Measurements from ENCODE around the gene ZNF174.
A peak's percentile ranks its signal among the peaks of the same experiment; 100 is the strongest.

Gene ZNF174

DNA sequence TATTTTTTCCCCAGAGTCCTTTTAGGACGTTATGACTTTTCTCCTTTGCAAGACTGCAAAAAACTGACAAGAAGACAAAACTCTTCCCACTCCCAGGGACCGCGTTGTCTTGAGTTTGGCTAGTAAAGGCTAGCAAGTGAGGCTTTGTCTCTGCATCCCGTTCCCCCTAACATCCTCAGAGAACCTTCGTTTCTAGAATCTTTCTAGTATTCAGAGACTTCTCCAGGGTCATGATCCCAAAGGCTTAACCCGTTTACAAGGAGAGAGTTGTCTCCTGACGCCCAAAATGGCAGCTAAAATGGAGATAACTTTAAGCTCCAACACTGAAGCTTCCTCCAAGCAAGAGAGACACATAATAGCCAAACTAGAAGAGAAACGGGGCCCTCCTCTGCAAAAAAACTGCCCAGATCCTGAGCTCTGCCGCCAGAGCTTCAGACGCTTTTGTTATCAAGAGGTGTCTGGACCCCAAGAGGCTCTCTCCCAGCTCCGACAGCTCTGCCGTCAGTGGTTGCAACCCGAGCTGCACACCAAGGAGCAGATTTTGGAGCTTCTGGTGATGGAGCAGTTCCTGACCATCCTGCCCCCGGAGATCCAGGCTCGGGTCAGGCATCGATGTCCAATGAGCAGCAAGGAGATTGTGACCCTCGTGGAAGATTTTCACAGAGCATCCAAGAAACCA, 843 bp downstream of the ZNF174 start:
- Mint-ChIP-seq H3K4me1 (peaks cover 43% of the 10 kb centered on the region), H3K27ac (peak overlapping the region; percentile 90), H3K9me3 (peaks cover 16% of the 10 kb centered on the region), H3K27me3 (no peaks in the 10 kb centered on the region), H3K4me3 (peak overlapping the region; percentile 97), H3K36me3 (peaks cover 60% of the 10 kb centered on the region)
- no peak for ATAC-seq

DNA sequence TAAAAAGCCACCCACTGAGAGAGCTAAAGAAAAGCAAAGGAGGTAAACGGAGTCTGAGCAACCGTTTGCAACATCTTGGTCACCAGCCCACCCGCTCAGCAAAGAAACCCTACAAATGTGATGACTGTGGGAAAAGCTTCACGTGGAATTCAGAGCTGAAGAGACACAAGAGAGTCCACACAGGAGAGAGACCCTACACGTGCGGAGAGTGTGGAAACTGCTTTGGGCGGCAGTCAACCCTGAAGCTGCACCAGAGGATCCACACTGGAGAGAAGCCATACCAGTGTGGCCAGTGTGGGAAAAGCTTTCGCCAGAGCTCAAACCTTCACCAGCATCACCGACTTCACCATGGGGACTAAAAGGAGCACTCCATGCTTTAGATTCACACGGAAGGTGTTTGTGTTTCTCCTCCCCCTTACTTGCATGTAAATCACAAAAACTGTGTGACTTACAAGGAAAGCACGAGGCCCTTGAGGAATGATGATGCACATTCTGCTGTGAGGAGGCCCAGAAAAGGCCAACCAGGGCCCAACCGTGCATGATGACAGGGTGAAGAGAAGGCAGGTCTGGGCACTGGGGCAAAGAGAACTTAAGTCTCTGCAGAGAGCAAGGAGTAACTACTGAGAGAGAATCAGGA, 7.7 kb downstream of the ZNF174 start:
- Mint-ChIP-seq H3K27ac (no peak overlapping the region), H3K4me1 (peaks cover 6% of the 10 kb centered on the region), H3K9me3 (peaks cover 30% of the 10 kb centered on the region), H3K4me3 (no peak overlapping the region), H3K36me3 (peaks cover 84% of the 10 kb centered on the region), H3K27me3 (no peaks in the 10 kb centered on the region)
- no peak for ATAC-seq

DNA sequence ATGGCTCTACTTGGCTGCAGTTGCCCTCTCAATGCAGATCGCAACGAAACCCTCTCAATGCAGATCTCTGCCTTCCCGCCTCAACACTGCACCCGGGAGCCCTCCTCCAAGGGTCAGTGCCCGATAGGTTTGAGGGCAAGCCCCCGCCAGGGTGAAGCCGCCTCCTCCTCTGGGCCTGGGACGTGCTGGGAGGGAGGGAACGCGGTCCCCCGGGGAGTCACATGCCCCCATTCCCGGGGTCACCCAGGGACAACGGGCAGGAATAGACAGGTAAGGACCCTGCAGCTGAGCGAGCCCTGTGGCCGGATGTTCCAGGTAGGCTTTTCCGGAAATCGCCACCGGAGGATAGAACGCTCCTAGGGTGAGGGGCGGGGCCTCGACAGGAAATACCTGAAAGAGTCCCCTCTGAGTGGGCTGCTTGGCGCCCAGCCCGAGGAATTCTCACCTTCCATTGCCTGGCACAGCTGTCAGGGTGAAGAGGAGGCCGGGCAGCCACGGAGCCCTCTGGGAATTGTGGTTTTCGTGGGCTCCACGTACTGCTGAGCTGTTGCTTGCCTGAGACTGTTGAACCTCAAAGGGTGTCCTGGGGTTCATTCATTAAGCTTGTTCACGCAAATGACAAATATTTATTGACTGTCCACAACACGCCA, 12.8 kb downstream of the ZNF174 start:
- Mint-ChIP-seq H3K27ac (no peak overlapping the region), H3K36me3 (peaks cover 46% of the 10 kb centered on the region), H3K9me3 (peaks cover 34% of the 10 kb centered on the region), H3K27me3 (no peaks in the 10 kb centered on the region), H3K4me3 (no peak overlapping the region), H3K4me1 (no peaks in the 10 kb centered on the region)
- no peak for ATAC-seq

DNA sequence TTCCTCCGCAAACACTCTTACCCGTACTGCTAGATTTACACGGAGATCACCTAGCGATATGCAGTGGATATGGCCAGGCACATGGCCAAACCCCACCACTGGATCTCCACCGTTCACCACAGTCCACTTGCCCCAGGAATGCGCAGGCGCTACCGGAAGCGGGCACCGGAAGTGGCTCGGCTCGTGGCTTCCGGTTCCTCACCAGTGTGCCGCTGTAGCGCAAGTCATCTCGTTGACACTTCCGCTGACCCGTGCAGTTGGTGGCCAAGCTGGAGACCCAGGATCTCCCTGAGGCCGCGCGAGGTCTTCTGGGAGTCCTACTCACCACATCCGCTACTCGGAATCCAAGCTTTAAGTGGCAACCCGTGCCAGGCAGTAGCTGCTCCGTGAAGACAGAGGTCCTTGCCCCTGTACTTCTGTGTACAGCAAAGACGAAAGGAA, 30.8 kb downstream of the ZNF174 start:
- Mint-ChIP-seq H3K9me3 (peaks cover 11% of the 10 kb centered on the region), H3K4me3 (peak overlapping the region; percentile 72), H3K4me1 (peaks cover 8% of the 10 kb centered on the region), H3K27me3 (no peaks in the 10 kb centered on the region), H3K36me3 (peaks cover 25% of the 10 kb centered on the region), H3K27ac (no peak overlapping the region)
- peak; percentile 77 for ATAC-seq

DNA sequence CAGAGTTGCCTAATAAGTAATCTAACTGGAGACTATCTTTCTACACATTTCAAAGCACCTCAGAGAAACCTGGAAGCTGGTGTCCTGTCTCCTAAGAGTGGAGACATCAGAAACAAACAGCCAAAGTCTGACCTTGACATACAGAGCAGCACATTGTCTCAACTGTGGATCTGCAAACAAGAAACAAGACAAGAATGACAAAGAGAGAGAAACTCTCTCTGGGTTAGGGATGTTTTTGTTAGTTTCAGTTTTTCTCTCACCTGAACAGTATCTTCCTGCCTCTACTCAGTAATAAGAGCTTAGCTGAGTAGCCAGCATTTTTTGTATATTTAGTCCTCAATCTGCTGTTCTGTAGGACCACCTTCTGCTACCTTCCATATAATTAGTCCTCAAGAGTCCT, 33.4 kb downstream of the ZNF174 start:
- H3K4me3 Mint-ChIP-seq, result no peak overlapping the region
- no peak overlapping the region for H3K27ac Mint-ChIP-seq
- H3K27me3 Mint-ChIP-seq, result no peaks in the 10 kb centered on the region
- peaks cover 47% of the 10 kb centered on the region for H3K36me3 Mint-ChIP-seq
- ATAC-seq, result no peak
- peaks cover 8% of the 10 kb centered on the region for H3K4me1 Mint-ChIP-seq
- peaks cover 11% of the 10 kb centered on the region for H3K9me3 Mint-ChIP-seq

DNA sequence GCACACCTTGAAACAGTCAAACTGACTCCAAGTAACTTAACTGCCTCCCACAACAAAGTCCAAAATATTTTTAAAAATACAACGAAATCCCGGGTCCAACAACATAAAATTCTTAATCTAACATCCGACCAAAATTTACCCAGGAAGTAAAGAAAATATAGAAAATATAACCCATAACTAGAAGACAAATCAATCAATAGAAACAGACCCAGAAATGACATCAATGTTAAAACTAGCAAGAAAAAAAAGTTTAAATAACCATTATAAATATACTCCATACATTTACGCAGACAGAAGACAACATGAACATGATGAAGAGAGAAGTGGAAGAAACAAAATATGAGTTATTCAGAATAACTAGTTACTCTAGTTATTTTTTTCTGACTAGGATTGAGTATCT, 38.6 kb downstream of the ZNF174 start:
- H3K9me3 Mint-ChIP-seq, result peaks cover 8% of the 10 kb centered on the region

DNA sequence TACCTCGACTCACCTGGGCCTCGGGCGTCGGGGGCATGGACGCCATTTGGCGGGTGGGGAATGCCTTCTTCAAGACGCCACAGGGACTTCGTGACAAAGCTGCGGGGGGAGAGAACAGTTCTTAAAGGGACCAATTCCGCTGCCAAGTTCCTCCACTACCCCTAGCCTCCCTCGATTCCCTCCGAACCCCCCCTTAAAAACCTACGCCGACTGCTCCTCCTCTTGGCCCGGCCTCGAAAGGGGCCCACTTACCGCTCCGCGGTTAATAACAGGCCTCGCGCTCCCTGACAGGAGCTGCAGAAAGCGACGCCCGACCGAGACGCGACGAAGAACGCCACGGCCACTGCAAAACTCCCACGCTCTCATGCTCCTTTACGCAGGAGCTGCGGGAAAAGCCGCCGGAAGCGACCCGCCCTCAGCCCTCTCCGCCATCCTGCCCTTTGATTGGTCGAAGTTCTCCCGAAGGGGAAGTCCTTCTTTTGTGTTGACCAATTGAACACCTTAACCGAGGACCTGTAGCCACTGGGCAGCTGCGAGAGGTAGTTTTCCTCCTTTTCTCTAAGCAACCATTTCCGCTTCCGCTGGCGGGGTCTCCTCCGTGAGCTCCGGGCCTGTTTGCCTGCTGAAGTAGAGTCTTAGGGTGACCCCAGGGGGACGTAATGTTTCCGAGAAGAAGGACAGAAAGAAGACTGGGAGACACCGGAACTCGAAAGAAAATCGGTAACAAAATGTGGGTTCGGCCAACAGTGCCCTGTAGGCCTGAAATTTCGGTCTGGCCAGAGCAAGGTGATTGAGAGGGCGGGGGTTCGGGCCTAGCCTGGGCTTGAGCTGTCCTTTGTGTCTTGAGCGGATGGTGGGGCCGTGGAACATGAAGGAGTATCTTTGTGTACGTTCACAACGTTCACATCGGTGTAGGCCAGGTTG, 42.4 kb downstream of the ZNF174 start, which contains the start of the genes NAA60 and ZNF597:
Gene NAA60, plus strand, starts transcription at position 573 of the 924 bp plus-strand sequence. CDS start 32,548 bp downstream, outside the sequence.
Gene ZNF597, minus strand, starts transcription at position 397 of the 924 bp plus-strand sequence. Its CDS starts 351 bp downstream, at position 46.
- peaks cover 8% of the 10 kb centered on the region for H3K9me3 Mint-ChIP-seq
- peak within 1 kb of the TSS; percentile 94 for H3K27ac Mint-ChIP-seq
- peak; percentile 97 for ATAC-seq
- peak within 1 kb of the TSS; percentile 97 for H3K4me3 Mint-ChIP-seq
- H3K36me3 Mint-ChIP-seq, result peaks cover 39% of the 10 kb centered on the region
- H3K27me3 Mint-ChIP-seq, result no peaks in the 10 kb centered on the region
- H3K4me1 Mint-ChIP-seq, result no peaks in the 10 kb centered on the region

More for the DNA sequence above, 38.6 kb downstream of the ZNF174 start:
- Mint-ChIP-seq H3K36me3 (peaks cover 48% of the 10 kb centered on the region), H3K4me1 (no peaks in the 10 kb centered on the region), H3K27me3 (no peaks in the 10 kb centered on the region), H3K4me3 (no peak overlapping the region), H3K27ac (no peak overlapping the region)
- no peak for ATAC-seq

DNA sequence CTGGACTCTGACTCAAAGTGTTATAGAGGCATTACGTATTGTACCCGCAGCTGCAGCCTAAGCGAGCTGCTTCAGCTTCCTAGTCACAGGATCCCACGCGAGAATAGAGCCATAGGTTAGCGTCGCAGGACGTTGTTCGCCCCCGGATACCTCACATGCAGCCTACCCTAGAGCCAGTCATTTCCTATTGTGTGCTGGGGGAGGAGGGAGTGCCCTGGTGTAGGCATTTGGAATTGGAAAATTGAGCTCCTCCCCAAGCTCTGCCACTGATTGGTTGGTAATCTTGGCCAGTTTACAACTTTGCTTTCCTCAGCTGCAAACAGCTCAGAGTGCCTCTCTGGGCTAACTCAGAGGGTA, 43.0 kb downstream of the ZNF174 start:
- Mint-ChIP-seq H3K4me3 (peak overlapping the region; percentile 97), H3K27me3 (no peaks in the 10 kb centered on the region), H3K9me3 (peaks cover 8% of the 10 kb centered on the region), H3K36me3 (peaks cover 38% of the 10 kb centered on the region), H3K4me1 (no peaks in the 10 kb centered on the region), H3K27ac (peak overlapping the region; percentile 94)
- peak; percentile 57 for ATAC-seq

DNA sequence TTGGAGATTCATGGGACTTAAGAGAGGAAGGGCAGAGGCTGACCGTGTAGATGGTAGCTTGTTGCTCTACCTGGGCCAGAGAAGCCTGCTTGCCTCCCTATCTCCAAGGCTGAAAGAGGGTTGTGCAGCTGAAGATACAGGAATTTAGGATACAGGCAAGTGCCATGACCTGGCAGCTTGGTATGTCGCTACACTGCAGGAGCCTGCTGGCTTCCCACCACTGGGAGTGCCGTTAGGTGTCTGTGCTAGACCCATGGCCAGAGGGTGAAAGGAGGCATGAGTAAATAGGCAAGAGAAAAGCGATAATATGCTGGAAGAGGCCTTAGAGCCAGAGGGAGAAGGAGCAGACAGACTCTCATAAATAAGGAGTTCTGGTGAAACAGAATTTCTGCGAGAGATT, 53.1 kb downstream of the ZNF174 start:
- Mint-ChIP-seq H3K27me3 (no peaks in the 10 kb centered on the region), H3K36me3 (peaks cover 7% of the 10 kb centered on the region), H3K4me1 (peaks cover 12% of the 10 kb centered on the region), H3K9me3 (no peaks in the 10 kb centered on the region), H3K27ac (no peak overlapping the region), H3K4me3 (no peak overlapping the region)
- ATAC-seq, result no peak

DNA sequence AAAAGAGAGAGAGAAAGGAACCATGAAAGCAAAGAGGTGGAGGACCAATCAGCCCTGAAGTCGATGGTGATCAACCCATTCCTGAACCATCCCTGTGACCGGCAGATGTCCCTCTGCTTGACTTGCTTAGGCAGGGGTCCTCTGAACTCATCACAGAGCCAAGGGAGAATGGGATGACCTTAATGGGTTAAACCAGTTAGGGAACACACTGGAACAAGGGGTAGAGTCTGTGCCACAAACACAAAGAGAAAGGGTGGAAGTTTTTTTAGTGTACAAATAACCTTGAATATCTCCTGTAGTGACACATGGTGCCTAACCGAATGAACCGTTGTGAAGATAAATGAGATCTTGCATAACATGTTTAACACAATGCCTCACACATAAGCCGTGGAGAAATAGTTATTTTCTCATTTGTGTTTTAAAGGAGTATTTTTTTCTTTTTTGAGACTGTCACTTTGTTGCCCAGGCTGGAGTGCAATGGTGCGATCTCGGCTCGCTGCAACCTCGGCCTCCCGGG, 53.7 kb downstream of the ZNF174 start:
- no peak overlapping the region for H3K27ac Mint-ChIP-seq
- H3K4me3 Mint-ChIP-seq, result no peak overlapping the region
- peaks cover 4% of the 10 kb centered on the region for H3K36me3 Mint-ChIP-seq
- ATAC-seq, result no peak
- no peaks in the 10 kb centered on the region for H3K9me3 Mint-ChIP-seq
- H3K4me1 Mint-ChIP-seq, result peaks cover 18% of the 10 kb centered on the region
- H3K27me3 Mint-ChIP-seq, result no peaks in the 10 kb centered on the region

DNA sequence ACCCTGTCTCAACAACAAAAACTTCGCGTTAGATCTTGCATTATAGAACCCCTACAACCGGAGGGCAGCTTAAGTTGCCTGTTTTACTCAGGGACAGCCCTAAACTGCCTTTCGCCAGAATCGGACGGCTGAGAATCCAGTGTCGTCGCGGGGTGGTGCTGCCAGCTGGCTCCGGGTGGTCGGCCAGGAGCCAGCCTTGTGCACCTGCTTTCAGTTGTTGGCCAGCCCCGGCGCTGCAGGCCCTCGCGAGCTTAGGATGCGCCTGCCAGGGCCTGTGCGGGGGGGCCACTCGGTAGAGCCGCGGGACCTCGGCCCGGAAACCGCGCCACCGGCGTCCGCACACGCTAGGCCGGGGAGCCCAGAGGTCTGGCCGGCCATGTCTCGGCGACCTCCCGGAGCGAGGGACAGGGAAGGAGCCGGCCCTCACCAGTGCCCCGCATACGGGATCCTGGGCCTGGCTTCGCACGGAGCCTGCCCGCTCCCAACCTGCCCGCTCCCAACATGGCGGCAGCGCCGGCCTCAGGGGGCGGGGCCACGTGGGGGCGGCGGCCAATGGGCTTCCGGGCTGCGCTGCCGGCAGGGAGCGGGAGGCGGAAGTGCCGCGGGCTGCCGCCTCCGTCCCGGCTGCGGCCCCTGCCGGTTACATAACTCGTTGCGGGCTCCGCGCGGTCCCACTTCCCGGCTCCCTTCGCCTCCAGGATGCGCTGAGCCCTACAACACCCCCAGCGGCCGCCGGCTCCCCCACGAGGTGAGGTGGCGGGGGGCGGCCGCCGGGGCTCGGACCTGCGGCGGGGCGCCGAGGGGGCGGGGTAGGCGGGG, 56.6 kb downstream of the ZNF174 start:
- Mint-ChIP-seq H3K36me3 (no peaks in the 10 kb centered on the region), H3K4me1 (peaks cover 44% of the 10 kb centered on the region), H3K9me3 (no peaks in the 10 kb centered on the region), H3K27me3 (no peaks in the 10 kb centered on the region), H3K27ac (peak overlapping the region; percentile 92), H3K4me3 (peak overlapping the region; percentile 82)
- ATAC-seq, result peak; percentile 95

DNA sequence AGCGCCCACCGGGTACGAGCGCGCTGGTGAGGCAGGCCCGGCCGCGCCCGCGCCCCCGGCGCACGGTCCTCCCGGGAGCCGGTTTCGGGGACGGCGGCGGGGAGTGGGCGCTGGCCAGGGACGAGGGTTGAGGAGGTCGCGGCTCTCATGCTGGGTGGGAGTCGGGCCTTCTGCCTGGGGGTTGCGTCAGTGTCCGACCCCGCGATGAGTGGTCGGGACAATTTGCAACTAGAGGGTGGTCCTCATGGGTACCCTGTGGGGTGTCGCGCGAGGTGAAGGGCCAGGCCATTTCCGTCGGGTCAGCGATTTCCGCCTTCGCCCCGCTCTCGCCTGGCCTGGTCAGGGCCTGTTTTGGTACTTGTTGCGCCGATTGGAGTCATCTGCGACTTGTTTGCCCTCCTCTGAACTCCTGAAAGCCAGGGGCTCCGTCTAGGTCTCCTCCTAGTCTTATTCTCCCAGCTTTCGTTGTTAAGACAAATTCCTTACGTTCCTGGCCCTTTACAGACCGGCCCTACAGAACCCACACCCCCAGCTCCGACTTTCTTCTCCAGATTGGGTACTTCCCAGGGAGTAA, 57.4 kb downstream of the ZNF174 start:
- H3K27me3 Mint-ChIP-seq, result no peaks in the 10 kb centered on the region
- H3K9me3 Mint-ChIP-seq, result no peaks in the 10 kb centered on the region
- no peaks in the 10 kb centered on the region for H3K36me3 Mint-ChIP-seq
- peaks cover 45% of the 10 kb centered on the region for H3K4me1 Mint-ChIP-seq
- H3K4me3 Mint-ChIP-seq, result peak overlapping the region; percentile 87
- H3K27ac Mint-ChIP-seq, result peak overlapping the region; percentile 85
- no peak for ATAC-seq

DNA sequence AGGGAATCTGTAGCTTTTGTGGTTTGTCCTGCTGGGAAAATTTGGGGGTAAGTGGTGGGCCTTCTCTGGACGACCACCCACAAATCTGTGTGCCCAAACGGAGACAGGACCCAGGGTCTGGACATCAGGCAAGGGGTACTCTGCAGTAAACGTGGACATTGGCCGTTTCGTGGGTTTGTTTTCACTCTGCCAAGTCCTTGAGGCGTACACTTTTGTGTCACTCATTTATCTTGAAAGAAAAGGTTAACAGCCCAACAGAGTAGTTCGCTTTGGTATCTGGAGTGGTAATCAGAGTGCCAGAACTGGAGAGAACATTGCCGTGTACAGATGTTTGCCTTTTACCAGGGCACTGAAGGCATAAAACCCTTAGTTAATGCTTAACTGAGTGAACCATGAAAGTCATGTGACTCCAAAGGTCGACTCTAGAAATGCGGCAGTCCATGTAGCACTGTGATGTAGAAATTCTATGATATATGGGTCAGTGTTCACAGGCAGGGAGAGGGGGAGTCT, 57.9 kb downstream of the ZNF174 start:
- Mint-ChIP-seq H3K9me3 (no peaks in the 10 kb centered on the region), H3K4me1 (peaks cover 45% of the 10 kb centered on the region), H3K27me3 (no peaks in the 10 kb centered on the region), H3K27ac (peak overlapping the region; percentile 85), H3K4me3 (peak overlapping the region; percentile 87), H3K36me3 (no peaks in the 10 kb centered on the region)
- ATAC-seq, result peak; percentile 34

Measured in stimulated activated memory B cell treated with anti-CD40 and anti-IgM and Interleukin-4, amounts not matched to agents 10 μg/mL and 1 μg/mL and 100 μg/mL, for 72 hours (primary cell).